Tibial nerve (tissue), 4 donors: Measurements from ENCODE around the gene TIAM1. TPM values are rescaled to one million over a fixed set of nuclear protein-coding genes. Genes with fewer than 3 reads are reported as not detected.

Source experiments
- DNase-seq, 2 donors: peaks; one replicate each; pipeline ENCODE4 v3.0.0-alpha.2; 2019; ENCODE audit warnings: low spot score in 2 of 2
- H3K27ac ChIP-seq, 4 donors: fragments of 200-600 bp; sonication (generic) in 3 of 4; one replicate each; pipeline ENCODE4 v1.5.1; 2017 to 2019; ENCODE audit warnings: mild to moderate bottlenecking in 1 of 4
- H3K27me3 ChIP-seq, 2 donors: fragments of 200-600 bp; sonication (generic) in 1 of 2; one replicate each; pipeline versions ENCODE4 v1.5.1 to v1.6.0; 2017 to 2019
- H3K36me3 ChIP-seq, 3 donors: fragments of 200-600 bp; sonication (generic); one replicate each; pipeline ENCODE4 v1.5.1; 2018 to 2019
- H3K4me1 ChIP-seq, 4 donors: fragments of 200-600 bp; sonication (generic) in 3 of 4; one replicate each; pipeline ENCODE4 v1.5.1; 2017 to 2019
- H3K4me3 ChIP-seq, 4 donors: fragments of 200-600 bp; sonication (generic) in 3 of 4; one replicate each; pipeline ENCODE4 v1.5.1; 2017 to 2019; ENCODE audit warnings: mild to moderate bottlenecking in 1 of 4, moderate library complexity in 1 of 4
- H3K9me3 ChIP-seq, 4 donors: fragments of 200-600 bp; sonication (generic) in 3 of 4; one replicate each; pipeline ENCODE4 v1.5.1; 2017 to 2019
- EP300 ChIP-seq, 2 donors: sonication (generic); formaldehyde crosslinking; IDR thresholded peaks; one replicate each; pipeline ENCODE4 v1.6.1; 2017; ENCODE audit warnings: antibody characterized with exemption in 2 of 2, mild to moderate bottlenecking in 1 of 2
- POLR2A ChIP-seq, 2 donors: fragments of 450-650 bp; IDR thresholded peaks; one replicate each; pipeline ENCODE4 v1.6.1; 2017; ENCODE audit warnings: antibody characterized with exemption in 2 of 2, mild to moderate bottlenecking in 2 of 2, moderate library complexity in 2 of 2
- WGBS, 2 donors: methylation state at CpG; one replicate each; pipeline ENCODE4 v1.1.5; 2018; 5-methylcytosine and 5-hydroxymethylcytosine counted together
- total RNA-seq, 4 donors: library from RNA; depleted of rRNA; stranded (reverse); fragments of >200 nt; gene quantifications; one replicate each; pipeline ENCODE4 v1.1.0, GENCODE V29; 2016
- TF ChIP-seq, protein P1 (sequence below), 5 experiments: fragments of 200-600 bp in 3 of 5; fragments of 450-650 bp in 2 of 5; sonication (generic) in 3 of 5; IDR thresholded peaks; one replicate each; pipeline ENCODE4 v1.5.1; 2016 to 2019; ENCODE audit warnings: antibody characterized with exemption in 5 of 5, mild to moderate bottlenecking in 3 of 5, moderate library complexity in 2 of 5

TIAM1 gene
- total RNA-seq, 4 donors from 2014 or later, result 25.3 to 44.7 (median 31.6) TPM

DNA sequence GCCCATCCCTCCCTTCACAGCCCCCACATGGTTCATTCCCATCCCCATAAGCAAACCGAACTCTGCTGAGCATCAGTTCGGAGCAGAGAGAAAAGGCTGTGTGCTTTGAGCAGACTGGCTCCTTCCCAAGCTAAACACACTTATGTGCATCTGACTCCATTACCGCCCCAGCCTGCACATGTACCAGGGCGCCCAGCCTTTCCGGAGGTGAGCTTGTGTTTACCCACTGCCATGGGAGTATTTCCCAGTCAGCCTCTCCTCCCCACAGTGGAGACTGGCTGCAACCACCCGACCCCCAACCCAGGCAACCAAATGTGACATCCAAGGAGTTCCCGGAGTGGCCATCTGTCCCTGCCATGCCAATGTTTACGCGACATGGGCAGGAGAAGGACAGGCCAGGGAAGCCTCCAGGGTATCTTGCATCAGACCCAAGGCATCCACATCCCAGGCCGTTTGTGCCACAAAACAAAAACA, 9.4 kb downstream of the TIAM1 start:
- peaks cover 0 to 11% (median 0%) of the 10 kb centered on the region in 4 donors for H3K9me3 ChIP-seq
- DNase-seq, result no peak
- no peaks in the 10 kb centered on the region for H3K27me3 ChIP-seq
- 63 to 71% methylated on average over 10 of the region's 10 CpGs for WGBS, 2 donors
- no peak overlapping the region for H3K27ac ChIP-seq
- no peaks in the 10 kb centered on the region for H3K36me3 ChIP-seq
- H3K4me1 ChIP-seq, result no peaks in the 10 kb centered on the region
- TF ChIP-seq, protein P1, sequence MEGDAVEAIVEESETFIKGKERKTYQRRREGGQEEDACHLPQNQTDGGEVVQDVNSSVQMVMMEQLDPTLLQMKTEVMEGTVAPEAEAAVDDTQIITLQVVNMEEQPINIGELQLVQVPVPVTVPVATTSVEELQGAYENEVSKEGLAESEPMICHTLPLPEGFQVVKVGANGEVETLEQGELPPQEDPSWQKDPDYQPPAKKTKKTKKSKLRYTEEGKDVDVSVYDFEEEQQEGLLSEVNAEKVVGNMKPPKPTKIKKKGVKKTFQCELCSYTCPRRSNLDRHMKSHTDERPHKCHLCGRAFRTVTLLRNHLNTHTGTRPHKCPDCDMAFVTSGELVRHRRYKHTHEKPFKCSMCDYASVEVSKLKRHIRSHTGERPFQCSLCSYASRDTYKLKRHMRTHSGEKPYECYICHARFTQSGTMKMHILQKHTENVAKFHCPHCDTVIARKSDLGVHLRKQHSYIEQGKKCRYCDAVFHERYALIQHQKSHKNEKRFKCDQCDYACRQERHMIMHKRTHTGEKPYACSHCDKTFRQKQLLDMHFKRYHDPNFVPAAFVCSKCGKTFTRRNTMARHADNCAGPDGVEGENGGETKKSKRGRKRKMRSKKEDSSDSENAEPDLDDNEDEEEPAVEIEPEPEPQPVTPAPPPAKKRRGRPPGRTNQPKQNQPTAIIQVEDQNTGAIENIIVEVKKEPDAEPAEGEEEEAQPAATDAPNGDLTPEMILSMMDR (IDR thresholded peaks at IDR 0.05), result no peak
- no peak for TF ChIP-seq POLR2A (IDR thresholded peaks at IDR 0.05)
- TF ChIP-seq EP300 (IDR thresholded peaks at IDR 0.05), result no peak
- H3K4me3 ChIP-seq, result no peak overlapping the region

DNA sequence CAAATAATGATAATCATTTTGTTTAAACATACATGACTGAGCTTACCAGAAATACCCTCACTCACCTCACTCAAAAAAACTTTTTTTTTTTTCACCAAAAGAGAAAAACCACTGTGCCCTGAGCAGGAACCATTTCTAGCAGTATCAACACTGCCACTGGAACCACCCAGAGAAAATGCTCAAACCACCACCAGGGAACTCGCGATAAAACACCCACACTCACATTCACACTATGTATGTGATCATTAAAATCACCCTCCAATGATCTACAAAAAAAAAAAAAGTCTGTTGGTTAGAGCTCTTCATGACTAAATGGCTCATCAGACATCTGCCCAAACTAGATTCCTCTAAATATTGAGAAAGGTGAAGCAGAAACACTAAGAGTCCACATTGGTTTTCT, 11.5 kb downstream of the TIAM1 start:
- H3K4me3 ChIP-seq, result no peak overlapping the region
- TF ChIP-seq EP300 (IDR thresholded peaks at IDR 0.05) (no peak), POLR2A (IDR thresholded peaks at IDR 0.05) (no peak)
- TF ChIP-seq, protein P1 (IDR thresholded peaks at IDR 0.05), result no peak
- peaks cover 0 to 14% (median 0%) of the 10 kb centered on the region in 4 donors for H3K9me3 ChIP-seq
- no peak overlapping the region for H3K27ac ChIP-seq
- no peaks in the 10 kb centered on the region for H3K4me1 ChIP-seq
- no peaks in the 10 kb centered on the region for H3K27me3 ChIP-seq
- 91 to 98% methylated on average over 2 of the region's 2 CpGs for WGBS, 2 donors
- no peaks in the 10 kb centered on the region for H3K36me3 ChIP-seq
- DNase-seq, result no peak

- H3K27ac ChIP-seq, result no peak overlapping the region
- H3K4me3 ChIP-seq, result no peak overlapping the region
- DNase-seq, result no peak
- H3K4me1 ChIP-seq, result no peaks in the 10 kb centered on the region
- peaks cover 0 to 14% (median 0%) of the 10 kb centered on the region in 4 donors for H3K9me3 ChIP-seq
- no peaks in the 10 kb centered on the region for H3K27me3 ChIP-seq
- TF ChIP-seq EP300 (IDR thresholded peaks at IDR 0.05), result no peak
- TF ChIP-seq, protein P1 (IDR thresholded peaks at IDR 0.05), result no peak
- TF ChIP-seq POLR2A (IDR thresholded peaks at IDR 0.05), result no peak
- 71 to 81% methylated on average over 2 of the region's 2 CpGs for WGBS, 2 donors
- no peaks in the 10 kb centered on the region for H3K36me3 ChIP-seq
These were observed 12.8 kb downstream of the TIAM1 start for GRCh38 chr21:31331231-31331630.

DNA sequence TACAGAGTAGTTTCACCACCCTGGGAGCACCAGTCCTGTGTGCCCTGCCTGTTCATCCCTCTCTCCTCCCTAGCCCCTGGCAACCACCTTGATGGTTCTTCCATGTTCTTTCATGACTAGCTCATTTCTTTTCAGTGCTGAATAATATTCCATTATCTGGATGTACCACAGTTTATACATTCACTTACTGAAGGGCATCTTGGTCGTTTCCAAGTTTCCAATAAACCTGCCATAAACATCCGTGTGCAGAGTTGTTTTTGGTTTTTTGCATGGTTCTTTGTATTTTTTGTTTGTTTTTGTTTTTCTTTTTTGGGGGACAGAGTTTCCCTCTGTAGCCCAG, 13.9 kb downstream of the TIAM1 start:
- Histone ChIP-seq H3K4me3 (no peak overlapping the region), H3K36me3 (no peaks in the 10 kb centered on the region), H3K27ac (no peak overlapping the region), H3K27me3 (no peaks in the 10 kb centered on the region), H3K4me1 (no peaks in the 10 kb centered on the region), H3K9me3 (peaks cover 0 to 14% (median 0%) of the 10 kb centered on the region in 4 donors)
- no peak for DNase-seq
- WGBS, 2 donors, result 84 to 98% methylated on average over 2 of the region's 2 CpGs
- TF ChIP-seq, protein P1 (IDR thresholded peaks at IDR 0.05), result no peak
- TF ChIP-seq EP300 (IDR thresholded peaks at IDR 0.05), result no peak
- TF ChIP-seq POLR2A (IDR thresholded peaks at IDR 0.05), result no peak

DNA sequence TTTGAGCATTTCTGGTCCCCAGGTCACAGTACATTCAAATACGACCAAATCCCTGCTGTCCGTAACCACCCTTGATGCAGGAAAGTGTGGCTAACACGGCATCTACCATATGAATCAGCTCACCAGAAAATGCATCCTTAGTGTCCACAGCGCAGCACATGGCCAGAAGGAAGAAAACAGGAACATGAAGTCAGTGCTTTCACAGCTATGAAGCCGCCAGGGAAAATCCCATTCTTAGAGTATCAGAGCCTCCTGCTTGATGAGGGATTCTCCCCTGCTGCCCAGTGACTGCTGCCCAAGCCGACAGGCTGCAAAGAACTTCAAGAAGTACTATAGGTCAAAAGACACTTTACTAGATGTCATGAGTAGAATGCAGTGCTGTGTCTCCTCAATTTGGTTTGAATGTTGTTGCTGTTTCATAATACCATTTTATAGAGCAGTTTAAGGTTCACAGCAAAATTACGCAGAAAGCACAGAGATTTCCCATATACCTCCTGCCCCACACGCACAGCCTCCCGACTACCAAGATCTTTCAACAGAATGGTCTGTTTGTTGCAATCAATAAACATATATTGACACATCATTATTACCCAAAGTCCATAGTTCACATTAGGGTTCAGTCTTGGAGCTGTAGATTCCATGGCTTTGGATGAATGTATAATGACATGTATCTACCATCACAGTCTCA, 14.5 kb downstream of the TIAM1 start:
- no peak for TF ChIP-seq EP300 (IDR thresholded peaks at IDR 0.05)
- TF ChIP-seq, protein P1 (IDR thresholded peaks at IDR 0.05), result no peak
- no peak for TF ChIP-seq POLR2A (IDR thresholded peaks at IDR 0.05)
- WGBS, 2 donors, result 93 to 97% methylated on average over 9 of the region's 9 CpGs
- Histone ChIP-seq H3K27ac (no peak overlapping the region), H3K27me3 (no peaks in the 10 kb centered on the region), H3K4me1 (no peaks in the 10 kb centered on the region), H3K9me3 (peaks cover 0 to 14% (median 0%) of the 10 kb centered on the region in 4 donors), H3K4me3 (no peak overlapping the region), H3K36me3 (no peaks in the 10 kb centered on the region)
- no peak for DNase-seq
